Smooth muscle cell (in vitro differentiated cells): Measurements from ENCODE around the gene DYSF. TPM values are rescaled to one million over a fixed set of nuclear protein-coding genes. Genes with fewer than 3 reads are reported as not detected.

Source experiments
- DNase-seq: peaks from one replicate; lab custom pipeline; 2025; ENCODE audit not compliant: unreplicated experiment; lab: John Stamatoyannopoulos, UW
- H2AFZ ChIP-seq: fragments of 200-600 bp; sonication (generic); 2 replicates; pipeline ENCODE4 v1.6.0; 2016; ENCODE audit warnings: antibody characterized with exemption, low read depth, mild to moderate bottlenecking
- H3F3A ChIP-seq: fragments of 200-600 bp; sonication (generic); 2 replicates; pipeline ENCODE4 v1.6.0; 2017; ENCODE audit warnings: antibody characterized with exemption, low read depth
- H3K27ac ChIP-seq: fragments of 200-600 bp; sonication (generic); 2 replicates; pipeline ENCODE4 v1.5.1; 2016; ENCODE audit warnings: low read depth, mild to moderate bottlenecking
- H3K27me3 ChIP-seq: fragments of 200-600 bp; sonication (generic); 2 replicates; pipeline ENCODE4 v1.6.1; 2016; ENCODE audit warnings: low read depth, mild to moderate bottlenecking
- H3K36me3 ChIP-seq: fragments of 200-600 bp; sonication (generic); 2 replicates; pipeline ENCODE4 v1.5.1; 2016; ENCODE audit warnings: low read depth
- H3K4me1 ChIP-seq: fragments of 200-600 bp; sonication (generic); 2 replicates; pipeline ENCODE4 v1.5.1; 2016; ENCODE audit warnings: low read depth
- H3K4me2 ChIP-seq: fragments of 200-600 bp; sonication (generic); 2 replicates; pipeline ENCODE4 v1.6.0; 2016; ENCODE audit warnings: mild to moderate bottlenecking
- H3K4me3 ChIP-seq: fragments of 200-600 bp; sonication (generic); 2 replicates; pipeline ENCODE4 v1.5.1; 2016; ENCODE audit warnings: mild to moderate bottlenecking
- H3K79me2 ChIP-seq: fragments of 200-600 bp; sonication (generic); 2 replicates; pipeline ENCODE4 v1.6.0; 2016; ENCODE audit warnings: low read depth, mild to moderate bottlenecking
- H3K9ac ChIP-seq: fragments of 200-600 bp; sonication (generic); 2 replicates; pipeline ENCODE4 v1.6.0; 2016; ENCODE audit warnings: low read depth
- H3K9me3 ChIP-seq: fragments of 200-600 bp; sonication (generic); replicated peaks from 2 replicates; pipeline ENCODE4 v1.5.1; 2016; ENCODE audit warnings: low read depth
- H4K20me1 ChIP-seq: fragments of 200-600 bp; sonication (generic); 2 replicates; pipeline ENCODE4 v1.6.0; 2016; ENCODE audit warnings: low read depth
- CTCF ChIP-seq: fragments of 200-600 bp; sonication (generic); IDR thresholded peaks from 2 replicates; pipeline ENCODE4 v1.5.1; 2017; ENCODE audit warnings: borderline replicate concordance, mild to moderate bottlenecking, antibody characterized with exemption; ENCODE audit not compliant: insufficient read depth, poor library complexity, severe bottlenecking
- WGBS: methylation state at CpG from one replicate; pipeline ENCODE4 v1.1.7; 2016; ENCODE audit warnings: low lambda C conversion rate; 5-methylcytosine and 5-hydroxymethylcytosine counted together
- polyA plus RNA-seq: library from polyadenylated mRNA; unstranded; fragments of >200 nt; fragmentation: Nextera tagmentation; extraction: Ambion mirVana; gene quantifications from 2 replicates; pipeline ENCODE4 v1.2.1, GENCODE V29; 2016
- total RNA-seq: library from RNA; depleted of rRNA; stranded (reverse); fragments of >200 nt; gene quantifications from 2 replicates; pipeline ENCODE4 v1.2.3, GENCODE V29; 2014

DYSF gene
- total and polyA plus RNA-seq, 2 experiments from 2014 or later: 0.64 to 1.6 TPM

- TF ChIP-seq CTCF: no peak
- Histone ChIP-seq H2AFZ (no peak overlapping the region), H3K4me3 (no peak overlapping the region), H3K36me3 (no peaks in the 10 kb centered on the region), H3K4me2 (no peak overlapping the region), H4K20me1 (no peaks in the 10 kb centered on the region), H3K79me2 (no peaks in the 10 kb centered on the region), H3K9ac (no peak overlapping the region), H3K9me3 (no peaks in the 10 kb centered on the region), H3K27ac (no peak overlapping the region), H3K27me3 (no peaks in the 10 kb centered on the region), H3F3A (no peaks in the 10 kb centered on the region), H3K4me1 (no peaks in the 10 kb centered on the region)
- WGBS: 91% methylated on average over 10 of the region's 10 CpGs
- no peak for DNase-seq
Measured at GRCh38 chr2:71474744-71475397, 21.5 kb downstream of the DYSF start.

GRCh38 chr2:71476495-71476894, 23.1 kb downstream of the DYSF start:
- H3K9ac ChIP-seq: no peak overlapping the region
- no peaks in the 10 kb centered on the region for H3K79me2 ChIP-seq
- no peak overlapping the region for H2AFZ ChIP-seq
- 91% methylated on average over 1 of the region's 1 CpG for WGBS
- H3K4me2 ChIP-seq: no peak overlapping the region
- no peaks in the 10 kb centered on the region for H3F3A ChIP-seq
- H4K20me1 ChIP-seq: no peaks in the 10 kb centered on the region
- H3K4me1 ChIP-seq: no peaks in the 10 kb centered on the region
- H3K27me3 ChIP-seq: no peaks in the 10 kb centered on the region
- H3K9me3 ChIP-seq: no peaks in the 10 kb centered on the region
- DNase-seq: no peak
- no peak for TF ChIP-seq CTCF
- H3K27ac ChIP-seq: no peak overlapping the region
- H3K36me3 ChIP-seq: no peaks in the 10 kb centered on the region
- no peak overlapping the region for H3K4me3 ChIP-seq

GRCh38 chr2:71477231-71477691, 23.9 kb downstream of the DYSF start:
- 87% methylated on average over 6 of the region's 6 CpGs for WGBS
- H3K27ac ChIP-seq: no peak overlapping the region

More at GRCh38 chr2:71477231-71477691, 23.9 kb downstream of the DYSF start:
- TF ChIP-seq CTCF: no peak
- Histone ChIP-seq H3K4me1 (no peaks in the 10 kb centered on the region), H3K4me2 (no peak overlapping the region), H3F3A (no peaks in the 10 kb centered on the region), H3K9ac (no peak overlapping the region), H3K79me2 (no peaks in the 10 kb centered on the region), H3K4me3 (no peak overlapping the region), H2AFZ (no peak overlapping the region), H3K9me3 (no peaks in the 10 kb centered on the region), H4K20me1 (no peaks in the 10 kb centered on the region), H3K27me3 (no peaks in the 10 kb centered on the region), H3K36me3 (no peaks in the 10 kb centered on the region)
- no peak for DNase-seq
